Left cardiac atrium (tissue), 4 donors: Measurements from ENCODE around the gene ANKS1B. TPM values are rescaled to one million over a fixed set of nuclear protein-coding genes. Genes with fewer than 3 reads are reported as not detected.
"Not testable (repeated sequence)": the region's sequence is repeated elsewhere in the genome, so short reads cannot be mapped to it uniquely, and the experiment has no call there.

Source experiments
- ATAC-seq, 2 donors: fragments of 200-7000 bp; cut with Tn5 transposase; one replicate each; pipeline ENCODE4 v1.9.1; 2020; ENCODE audit warnings: mild to moderate bottlenecking in 2 of 2, moderate library complexity in 2 of 2
- DNase-seq: peaks from one replicate; pipeline ENCODE4 v3.0.0-alpha.2; 2020
- intact Hi-C, 2 donors: fragments of 100-400 bp; cut with DNase I; formaldehyde crosslinking; loops; one replicate each; pipeline versions ENCODE4 v1.14.1 to v1.15.1; 2022 to 2023
- total RNA-seq, 2 donors: library from RNA; stranded (reverse); fragmentation: NEBNext Ultra II Directional; extraction: Animal tissue kit (Norgen Biotek cat#: 25700); gene quantifications; one replicate each; pipeline ENCODE4 v1.2.1, GENCODE V29; 2021
- donor health status: DM: no; HTN: yes; CAD: no.
- donor health status: DM: no; HTN: yes; CAD: no; lungs with severe emphysema.
- donor health status: DM: yes; HTN: yes; CAD: no.
- donor health status: Dilated cardiomyopathy.

ANKS1B gene
- total RNA-seq, 2 donors from 2014 or later = 3.1 TPM

DNA sequence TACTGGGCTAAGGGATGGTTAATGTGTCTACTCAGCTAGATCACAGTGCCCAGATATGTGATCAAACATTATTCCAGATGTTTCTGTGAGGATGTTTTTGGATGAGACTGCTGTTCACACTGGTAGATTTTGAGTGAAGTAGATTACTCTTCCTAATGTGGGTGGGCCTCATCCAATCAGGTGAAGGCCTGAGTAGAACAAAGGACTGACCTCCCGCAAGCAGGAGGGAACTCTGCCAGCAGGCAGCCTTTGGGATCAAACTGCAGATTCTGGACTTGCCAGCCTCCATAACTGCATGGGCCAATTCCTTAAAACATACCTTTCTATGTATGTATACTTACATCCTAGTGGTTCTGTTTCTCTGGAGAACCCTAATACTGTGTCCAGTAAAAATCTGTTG, 1120.4 kb downstream of the ANKS1B start:
- no peak for DNase-seq
- no peak for ATAC-seq
- intact Hi-C loops = no loop called here

DNA sequence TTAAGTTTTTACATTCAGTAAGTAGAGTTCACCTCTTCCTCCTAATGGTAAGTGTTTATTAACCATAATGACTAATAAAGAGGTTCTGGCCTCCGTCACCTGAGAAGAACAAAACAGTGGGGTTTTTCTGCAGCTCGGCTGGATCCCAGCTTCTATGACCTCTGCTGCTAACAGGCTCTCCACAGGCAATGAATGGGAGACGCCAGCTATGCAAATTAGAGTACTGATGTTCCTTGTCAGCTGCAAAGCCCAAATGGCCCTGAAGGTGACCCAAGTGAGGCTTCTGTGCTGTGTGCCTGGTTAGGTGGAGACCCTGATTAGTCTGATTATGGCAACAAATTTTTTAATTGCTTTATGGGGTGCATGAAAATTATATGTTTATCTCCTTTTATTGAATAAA, 1121.6 kb downstream of the ANKS1B start:
- intact Hi-C loops = no loop called here
- DNase-seq = no peak
- ATAC-seq = no peak

DNA sequence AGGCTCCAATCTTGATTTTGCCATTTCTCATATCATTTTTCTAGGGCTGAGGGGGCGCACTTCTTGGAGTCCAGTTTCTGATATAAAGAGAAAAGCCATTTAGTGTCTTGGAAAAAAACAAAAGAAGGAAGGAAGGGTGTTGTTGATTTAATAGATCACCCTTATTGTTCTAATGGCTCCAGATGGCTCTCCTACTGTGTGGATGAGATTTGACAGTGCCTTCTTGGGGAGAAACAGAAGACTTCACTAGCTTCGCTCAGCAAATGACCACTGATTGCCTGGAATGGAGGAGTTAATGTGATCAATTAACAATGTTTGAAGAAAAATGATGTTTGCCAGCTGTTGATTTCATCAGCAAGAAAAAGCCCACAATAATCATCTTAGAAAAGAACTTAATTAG, 1123.5 kb downstream of the ANKS1B start:
- intact Hi-C loops = no loop called here

DNA sequence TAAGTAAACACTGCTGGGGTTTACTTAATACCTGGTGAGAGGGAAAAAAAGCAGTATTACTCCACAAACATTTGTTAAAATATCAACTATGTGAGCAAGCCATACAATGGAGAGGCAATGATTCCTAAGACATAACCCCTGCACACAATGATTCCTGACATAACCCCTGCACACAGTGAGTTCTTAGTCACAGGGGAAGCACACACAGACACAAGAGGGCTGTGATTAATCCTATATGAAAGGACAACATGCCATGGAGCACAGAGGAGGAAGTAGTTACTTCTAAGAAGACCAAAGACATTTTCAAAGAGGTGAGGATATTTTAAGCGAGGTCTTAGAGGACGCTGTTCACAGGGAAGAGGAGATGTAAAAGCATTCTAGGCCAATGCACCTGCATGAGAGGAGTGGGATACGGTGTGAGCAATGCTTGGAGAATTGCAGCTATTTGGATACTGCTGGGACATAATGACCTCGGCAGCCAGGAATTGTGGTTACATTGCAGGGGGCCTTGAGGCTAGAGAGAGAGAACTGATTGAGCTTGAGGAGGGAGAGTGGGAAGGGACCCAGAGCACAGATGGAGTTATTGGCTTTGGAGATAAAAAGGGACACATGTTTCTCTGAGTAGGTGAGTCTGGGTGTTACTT, 1127.7 kb downstream of the ANKS1B start:
- intact Hi-C loops = no loop called here
- no peak for ATAC-seq
- no peak for DNase-seq

More for the DNA sequence above, 1123.5 kb downstream of the ANKS1B start:
- DNase-seq = no peak
- no peak for ATAC-seq

DNA sequence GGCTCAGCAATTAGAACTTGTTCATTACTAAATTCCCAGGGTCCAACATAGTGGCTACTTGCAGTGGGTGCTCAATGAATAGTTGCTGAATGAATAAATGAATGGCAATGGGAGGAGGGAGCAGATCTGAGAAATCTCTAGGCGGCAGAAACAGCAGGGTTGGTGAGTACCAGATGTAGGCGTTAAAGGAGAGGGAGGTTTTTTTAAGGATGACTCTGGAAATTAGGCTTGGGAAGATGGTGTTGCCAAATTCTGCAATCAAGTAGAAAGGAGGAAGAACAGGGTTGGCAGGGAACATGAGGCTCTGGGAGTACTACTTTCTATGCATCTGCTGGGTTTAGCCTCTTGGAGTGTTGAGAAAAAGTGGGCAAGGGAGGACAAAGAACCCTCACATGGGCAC, 1132.6 kb downstream of the ANKS1B start:
- intact Hi-C loops = no loop called here
- DNase-seq (no peak), ATAC-seq (no peak)

DNA sequence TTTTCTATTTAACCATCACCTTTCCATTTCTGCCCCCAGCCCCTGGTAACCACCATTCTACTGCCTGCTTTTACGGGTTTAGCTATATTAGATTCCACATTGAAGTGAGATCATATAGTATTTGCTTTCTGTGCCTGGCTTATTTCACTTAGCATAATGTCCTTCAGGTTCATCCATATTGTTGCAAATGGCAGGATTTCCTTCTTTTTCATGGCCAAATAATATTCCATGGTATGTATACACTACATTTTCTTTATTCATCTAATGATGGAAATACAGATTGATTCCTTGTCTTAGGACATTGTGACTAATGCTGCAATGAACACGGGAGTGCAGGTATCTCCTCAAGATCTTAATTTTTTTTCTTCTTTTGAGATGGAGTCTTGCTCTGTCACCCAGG, 1137.5 kb downstream of the ANKS1B start:
- ATAC-seq = no peak
- no peak for DNase-seq
- intact Hi-C loops = no loop called here

DNA sequence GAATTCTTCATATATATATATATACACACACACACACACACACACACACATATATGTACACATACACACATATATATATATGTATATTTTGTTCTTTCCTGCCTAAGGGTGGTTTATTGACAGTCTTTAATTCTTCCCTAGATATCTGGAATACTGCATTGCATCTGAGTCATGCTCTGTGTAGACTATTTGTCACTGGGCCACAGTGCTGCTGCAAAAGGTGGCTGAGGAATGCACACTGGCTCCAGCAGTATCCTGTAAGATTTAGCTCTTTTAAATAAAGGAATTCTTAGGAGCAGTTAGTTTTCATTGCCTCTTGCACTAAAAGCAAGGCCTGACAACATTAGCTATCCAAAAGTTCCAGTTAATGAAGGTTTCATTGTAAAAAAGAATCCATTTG, 1138.8 kb downstream of the ANKS1B start:
- DNase-seq = no peak
- ATAC-seq = no peak
- intact Hi-C loops = no loop called here

DNA sequence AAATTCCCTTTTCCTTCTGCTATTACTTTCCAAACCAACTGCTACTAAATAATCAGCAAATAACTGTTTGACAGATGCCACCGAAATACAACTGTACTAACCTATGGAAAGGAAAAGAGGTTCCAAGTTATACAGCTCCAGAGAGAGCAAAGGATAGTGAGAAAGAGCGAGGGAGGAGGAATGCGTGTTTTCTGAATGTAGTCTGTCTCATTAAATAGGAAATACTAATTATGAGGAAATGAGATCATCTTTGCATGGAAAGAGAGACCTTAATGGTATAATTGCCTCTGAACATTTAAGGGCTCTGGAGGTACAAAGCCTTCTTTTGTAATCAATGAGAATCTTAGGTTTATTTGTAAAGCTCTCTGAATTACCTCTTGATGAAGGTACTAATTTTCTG, 1144.4 kb downstream of the ANKS1B start:
- no peak for DNase-seq
- no peak for ATAC-seq
- intact Hi-C loops = no loop called here

DNA sequence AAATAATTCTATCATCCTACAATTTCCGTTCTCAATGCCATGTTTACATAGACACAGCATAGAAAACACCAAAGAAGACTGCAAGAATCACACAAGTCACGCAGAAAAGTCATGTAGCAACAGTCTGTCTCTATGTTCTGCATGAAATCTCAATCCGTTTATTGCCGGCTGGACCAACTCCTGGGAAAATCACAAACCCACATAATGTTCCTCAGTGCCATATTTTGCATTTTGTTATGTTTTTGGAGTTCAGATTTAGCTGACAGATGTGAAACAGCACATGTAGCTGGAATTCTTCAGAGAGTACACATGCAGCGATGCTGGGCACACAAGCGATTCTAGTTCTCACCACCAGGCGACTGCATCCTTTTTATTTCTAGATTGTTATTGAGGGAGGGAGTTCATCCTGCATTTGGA, 1146.5 kb downstream of the ANKS1B start:
- DNase-seq (no peak), ATAC-seq (no peak)

DNA sequence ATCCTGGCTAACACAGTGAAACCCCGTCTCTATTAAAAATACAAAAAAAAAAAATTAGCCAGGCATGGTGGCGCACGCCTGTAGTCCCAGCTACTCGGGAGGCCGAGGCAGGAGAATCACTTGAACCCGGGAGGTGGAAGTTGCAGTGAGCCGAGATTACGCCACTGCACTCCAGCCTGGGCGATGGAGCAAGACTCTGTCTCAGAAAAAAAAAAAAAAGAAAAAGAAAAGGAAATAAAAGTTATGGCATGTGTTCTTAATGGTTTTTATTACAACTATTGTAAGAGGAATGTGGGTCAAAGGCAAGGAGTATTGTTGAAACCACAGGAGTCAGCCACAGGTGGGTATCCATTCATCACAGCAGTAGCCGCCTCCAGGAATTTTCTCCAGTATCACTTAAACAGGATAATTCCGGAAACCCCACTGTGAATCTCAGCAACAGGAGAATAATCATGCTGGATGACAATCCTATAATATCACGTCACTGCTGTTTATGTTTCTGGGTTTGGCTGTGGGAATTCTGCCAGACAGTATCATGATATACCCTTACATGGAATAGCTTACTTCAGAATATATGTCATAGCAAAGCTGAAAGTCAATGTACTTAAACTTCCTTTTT, 1147.5 kb downstream of the ANKS1B start:
- DNase-seq, ATAC-seq, intact Hi-C loops: not testable (repeated sequence)

More for the DNA sequence above, 1146.5 kb downstream of the ANKS1B start:
- intact Hi-C loops = no loop called here

DNA sequence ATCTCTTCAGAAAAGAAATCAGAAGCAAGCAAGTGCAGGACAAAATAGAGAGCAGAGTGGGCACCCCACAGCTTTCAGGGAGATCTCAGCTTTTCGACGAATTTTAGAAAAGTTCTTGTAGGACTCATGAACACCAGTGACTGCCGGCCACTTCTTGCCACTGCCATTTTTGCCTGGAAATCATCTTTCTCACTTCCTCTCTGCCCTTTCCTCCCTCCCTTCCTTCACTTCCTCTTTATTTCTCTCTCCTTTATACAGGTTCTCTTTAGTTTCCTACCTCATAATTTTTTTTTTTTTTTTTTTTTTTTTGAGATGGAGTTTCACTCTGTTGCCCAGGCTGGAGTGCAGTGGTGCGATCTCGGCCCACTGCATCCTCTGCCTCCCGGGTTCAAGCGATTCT, 1154.1 kb downstream of the ANKS1B start:
- ATAC-seq = no peak
- DNase-seq = no peak
- intact Hi-C loops = no loop called here

DNA sequence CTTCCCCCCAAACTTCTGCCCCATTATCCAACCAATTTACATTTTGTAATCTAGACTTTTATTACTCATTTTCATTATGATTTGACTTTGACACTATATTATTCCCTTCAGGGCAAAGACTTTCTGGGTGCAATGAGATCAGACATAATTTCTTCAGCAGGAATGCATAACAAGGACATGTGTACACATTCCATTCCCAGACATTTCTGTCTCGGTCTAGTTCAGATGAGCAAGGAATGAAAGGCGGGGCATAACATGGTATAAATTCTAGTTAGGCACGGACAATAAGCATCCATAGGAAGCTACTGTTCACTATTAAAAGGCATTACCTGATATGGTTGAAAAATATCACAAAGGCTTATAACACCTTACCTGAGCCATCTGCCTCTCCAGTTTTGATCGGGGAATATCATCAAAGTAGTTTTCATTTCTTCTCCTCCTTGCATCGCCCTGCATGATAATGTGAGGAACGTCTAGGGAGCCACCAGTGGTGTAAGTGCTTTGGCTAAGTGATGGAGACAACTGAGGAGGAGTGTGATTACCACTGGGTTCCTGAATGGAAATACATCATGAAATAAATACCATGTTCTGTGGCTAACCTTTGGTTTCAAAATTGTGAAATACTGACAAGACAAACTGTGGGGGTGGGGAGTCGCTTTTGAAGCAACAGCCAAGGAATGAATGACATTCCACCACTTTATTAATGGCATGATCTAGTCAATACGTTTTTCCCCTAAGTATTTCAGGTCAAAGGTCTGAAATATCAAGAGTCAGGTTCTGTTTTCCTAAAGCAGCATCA, 1155.7 kb downstream of the ANKS1B start:
- ATAC-seq (no peak), DNase-seq (no peak)
- intact Hi-C loops = no loop called here

DNA sequence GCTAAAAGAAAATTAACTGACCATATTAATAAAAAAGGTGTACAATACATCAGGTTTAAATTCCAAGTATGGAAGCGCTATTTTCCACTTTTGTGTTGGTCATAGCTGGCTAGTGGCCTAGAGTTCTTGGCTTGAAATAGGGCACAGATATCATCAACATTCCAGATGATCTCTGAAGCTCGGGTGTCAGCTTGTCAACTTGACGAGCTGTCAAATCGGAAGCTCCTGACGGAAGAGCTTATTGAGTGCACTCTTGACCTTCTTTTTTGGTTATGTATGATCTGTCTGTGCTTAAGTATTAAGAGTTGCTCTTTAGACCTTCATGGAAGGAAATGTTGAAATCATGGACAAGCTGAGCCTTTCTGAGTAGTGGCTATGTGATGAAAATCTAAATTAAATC, 1161.7 kb downstream of the ANKS1B start:
- intact Hi-C loops = no loop called here
- DNase-seq (no peak), ATAC-seq (peak; percentile 83 to 89)

DNA sequence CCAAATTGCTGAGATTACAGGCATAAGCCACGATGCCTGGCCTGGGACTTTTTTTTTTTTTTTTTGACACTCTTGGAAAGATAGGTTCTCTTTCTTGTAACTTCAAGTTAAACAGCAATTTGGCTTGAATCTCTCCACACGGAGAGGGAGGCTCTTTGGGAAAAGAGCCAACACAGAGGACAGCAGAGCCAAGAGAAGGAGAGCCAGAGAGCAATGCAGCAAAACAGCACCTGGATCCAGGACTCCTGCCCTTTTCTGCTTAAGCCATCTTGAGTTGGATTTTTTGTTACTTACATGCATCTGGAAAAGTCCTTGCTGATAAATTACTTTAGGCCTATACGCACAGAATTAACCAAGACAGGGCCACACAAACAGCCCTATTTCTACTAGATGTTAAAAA, 1162.9 kb downstream of the ANKS1B start:
- DNase-seq (no peak), ATAC-seq (peak; percentile 53 to 71)
- intact Hi-C loops = no loop called here

DNA sequence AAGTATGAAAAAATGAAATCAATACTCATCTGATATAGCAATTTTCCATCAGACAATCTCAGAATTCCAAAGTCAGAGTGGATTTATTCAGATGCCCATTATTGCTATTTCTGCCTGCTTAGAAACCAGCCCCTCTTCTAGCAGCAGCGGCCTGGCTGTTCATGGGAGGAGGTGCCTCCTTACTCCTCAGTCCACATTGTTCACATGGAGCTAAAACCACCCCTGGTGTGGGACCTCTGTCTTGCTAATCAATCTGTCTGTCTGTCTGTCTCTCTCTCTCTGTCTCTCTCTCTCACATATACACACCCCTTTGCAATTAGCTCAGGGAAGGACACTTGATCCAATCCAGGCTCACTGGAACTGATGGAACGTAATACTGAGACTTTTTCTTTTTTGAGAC, 1163.5 kb downstream of the ANKS1B start:
- ATAC-seq (no peak), DNase-seq (no peak)
- intact Hi-C loops = no loop called here

DNA sequence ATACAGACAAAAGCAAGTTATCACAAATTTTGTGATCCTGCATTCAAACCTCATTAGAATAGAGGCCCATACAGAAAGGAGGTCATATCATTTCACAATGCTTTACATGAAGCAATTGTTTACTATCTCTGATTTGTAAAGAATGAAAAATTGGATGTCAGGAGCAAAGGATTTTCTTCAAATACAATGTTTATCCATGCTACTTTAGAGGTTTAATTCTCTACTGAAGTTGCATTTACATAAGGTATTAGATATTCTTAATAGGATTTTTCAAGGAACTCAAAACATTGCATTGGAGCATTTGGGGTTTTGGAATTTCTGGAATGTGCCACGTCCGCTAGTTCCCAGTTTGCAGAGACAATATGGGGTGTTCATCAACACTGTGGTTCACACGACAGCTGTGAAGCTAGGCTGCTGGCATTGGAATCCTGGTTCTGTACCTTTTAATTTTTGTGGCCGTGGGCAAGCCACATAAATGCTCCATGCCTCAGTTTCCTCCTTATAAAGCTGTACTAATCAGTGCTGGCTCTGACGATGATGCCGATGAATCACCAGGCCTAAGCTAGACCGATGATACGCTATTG, 1164.8 kb downstream of the ANKS1B start:
- no peak for DNase-seq
- intact Hi-C loops = no loop called here
- no peak for ATAC-seq

DNA sequence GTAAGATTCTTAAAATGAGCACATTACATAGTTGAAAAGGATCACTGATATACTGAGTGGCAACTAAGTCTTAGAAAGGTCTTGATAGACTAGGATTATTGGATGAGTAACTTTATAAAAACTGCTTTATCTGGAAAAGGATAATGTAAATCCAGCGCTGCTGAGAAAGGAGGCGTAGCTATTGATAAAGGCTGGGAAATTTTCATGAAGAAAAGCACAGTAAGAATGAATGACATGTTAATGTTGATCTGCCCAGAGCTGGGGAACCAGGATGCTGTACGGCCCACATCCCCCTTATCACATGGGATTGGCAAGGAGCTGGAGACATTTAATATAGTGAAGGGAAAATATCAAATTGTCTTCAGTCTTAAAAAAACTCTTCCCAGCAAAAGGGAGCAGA, 1165.7 kb downstream of the ANKS1B start:
- intact Hi-C loops = no loop called here
- DNase-seq (no peak), ATAC-seq (no peak)

DNA sequence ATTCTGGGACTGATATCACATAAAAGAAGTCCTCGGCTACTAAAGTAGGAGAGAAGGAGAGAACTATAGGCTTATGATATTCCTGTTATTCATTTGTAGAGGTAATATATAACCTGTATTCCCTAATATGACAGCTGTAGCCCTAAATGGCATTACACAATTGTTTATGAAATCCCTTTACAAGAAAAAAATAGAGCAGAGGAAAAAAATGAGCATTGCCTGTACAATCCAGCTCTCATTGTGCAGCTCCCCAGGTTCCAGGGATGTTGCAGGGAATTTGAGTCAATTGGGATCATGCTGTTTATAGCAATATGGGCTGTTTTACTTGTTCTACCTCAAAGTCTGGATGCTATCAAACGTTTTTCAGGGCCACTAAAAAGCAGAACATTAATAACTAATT, 1166.5 kb downstream of the ANKS1B start:
- intact Hi-C loops = no loop called here
- DNase-seq (no peak), ATAC-seq (no peak)

DNA sequence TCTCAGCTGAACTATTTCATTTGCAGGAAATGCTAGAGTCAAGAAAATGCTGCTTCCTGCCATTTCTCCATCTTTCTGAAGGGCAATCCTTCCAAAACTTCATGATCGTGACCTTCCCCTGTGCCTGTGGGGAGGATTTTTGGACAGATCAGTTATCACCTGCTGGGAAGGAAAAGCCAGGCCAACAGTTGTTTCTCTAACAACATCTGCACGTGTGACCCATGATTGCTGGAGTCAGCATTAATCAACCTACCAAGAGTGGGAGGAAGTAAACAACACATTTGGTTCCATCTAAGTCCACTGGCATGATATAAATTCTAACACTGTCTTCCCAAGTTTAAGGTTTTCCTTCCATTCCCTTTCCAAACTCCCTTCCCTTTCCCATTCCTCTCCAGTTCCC, 1167.0 kb downstream of the ANKS1B start:
- ATAC-seq = no peak
- no peak for DNase-seq
- intact Hi-C loops = no loop called here

DNA sequence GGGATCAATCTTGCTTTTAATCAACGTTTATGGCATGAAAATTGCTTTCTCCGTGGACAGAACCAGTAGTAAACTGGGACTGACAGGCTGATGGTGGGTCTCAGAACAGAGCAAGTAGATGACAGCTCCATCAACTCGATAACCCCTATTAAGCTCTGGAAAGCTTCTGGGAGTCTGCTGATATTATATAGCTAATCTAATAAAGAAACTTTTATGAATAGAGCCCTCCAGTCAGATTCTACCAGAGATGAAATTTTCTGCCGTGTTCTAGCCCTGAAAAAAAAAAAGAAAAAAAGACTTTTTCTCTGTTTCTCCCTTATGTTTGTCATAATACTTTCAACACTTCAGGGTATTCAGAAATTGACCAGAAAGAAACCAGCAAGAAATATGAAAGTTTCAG, 1168.0 kb downstream of the ANKS1B start:
- no peak for ATAC-seq
- intact Hi-C loops = no loop called here

More for the DNA sequence above, 1168.0 kb downstream of the ANKS1B start:
- DNase-seq = no peak
